ENCODE data around the gene EPS15.
"Not testable (repeated sequence)": the region's sequence is repeated elsewhere in the genome, so short reads cannot be mapped to it uniquely, and the experiment has no call there.

Gene EPS15

DNA sequence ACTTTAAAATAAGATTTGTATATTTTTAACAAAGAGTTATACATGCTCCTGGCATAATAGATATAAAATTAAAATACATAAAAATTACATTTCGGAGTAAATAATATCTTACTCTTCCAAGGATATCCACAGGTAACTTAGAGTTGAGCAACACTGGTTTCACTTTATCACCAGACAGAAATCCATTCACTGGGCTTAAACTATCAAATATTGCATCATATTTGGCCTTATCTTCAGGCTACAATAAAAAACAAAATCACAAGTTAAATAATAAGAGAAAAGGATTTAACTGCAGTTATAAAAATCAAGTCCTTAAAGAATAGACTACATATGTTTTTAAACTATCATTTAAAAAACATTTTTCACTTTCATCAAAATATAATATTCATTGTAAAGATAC is 55.5 kb downstream of the EPS15 start:
- no peak for DNase-seq

- DNase-seq, result not testable (repeated sequence)
Measured at GRCh38 chr1:51462289-51462688, 56.8 kb downstream of the EPS15 start.

- DNase-seq, result no peak
Measured at GRCh38 chr1:51454554-51454953, 64.5 kb downstream of the EPS15 start.

DNA sequence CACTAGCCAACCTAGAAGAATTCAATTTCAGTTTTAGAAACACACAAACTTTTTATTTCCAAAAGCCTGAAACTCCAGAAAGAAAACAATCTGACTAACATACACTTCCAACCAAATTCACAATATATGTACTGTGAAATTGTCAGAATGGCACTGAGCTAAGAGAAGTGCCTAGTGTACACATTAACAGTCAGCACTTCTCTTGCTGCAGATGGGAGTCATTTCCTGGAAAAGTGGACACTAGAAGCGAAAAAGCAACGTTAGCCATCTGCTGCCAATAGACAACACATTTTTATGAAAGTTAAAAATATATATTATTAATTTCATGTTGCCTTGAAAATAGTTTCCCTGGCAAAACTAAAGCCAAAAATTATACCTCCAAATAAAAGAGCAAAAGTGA is 66.1 kb downstream of the EPS15 start:
- no peak for DNase-seq

DNA sequence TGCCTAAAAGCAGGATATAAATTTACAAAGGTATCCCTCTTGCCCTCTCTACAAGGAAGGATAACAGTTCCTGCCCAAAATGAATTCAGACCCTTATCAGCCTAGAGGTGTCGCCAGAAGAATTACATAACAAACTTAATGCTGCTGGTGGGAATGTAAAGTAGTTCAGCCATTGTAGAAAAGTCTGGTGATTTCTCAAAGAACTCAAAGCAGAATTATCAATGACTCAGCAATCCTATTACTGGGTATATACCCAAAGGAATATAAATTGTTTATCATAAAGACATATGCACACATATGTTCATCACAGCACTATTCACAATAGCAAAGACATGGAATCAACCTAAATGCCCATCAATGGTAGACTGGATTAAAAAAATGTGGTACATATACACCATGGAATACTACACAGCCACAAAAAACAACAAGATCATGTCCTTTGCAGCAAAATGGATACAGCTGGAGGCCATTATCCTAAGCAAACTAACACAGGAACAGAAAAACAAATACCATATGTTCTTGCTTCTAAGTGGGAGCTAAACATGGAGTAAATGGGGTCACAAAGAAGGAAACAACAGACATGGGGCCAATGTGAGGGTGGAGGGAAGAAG is 70.1 kb downstream of the EPS15 start:
- not testable (repeated sequence) for DNase-seq

DNA sequence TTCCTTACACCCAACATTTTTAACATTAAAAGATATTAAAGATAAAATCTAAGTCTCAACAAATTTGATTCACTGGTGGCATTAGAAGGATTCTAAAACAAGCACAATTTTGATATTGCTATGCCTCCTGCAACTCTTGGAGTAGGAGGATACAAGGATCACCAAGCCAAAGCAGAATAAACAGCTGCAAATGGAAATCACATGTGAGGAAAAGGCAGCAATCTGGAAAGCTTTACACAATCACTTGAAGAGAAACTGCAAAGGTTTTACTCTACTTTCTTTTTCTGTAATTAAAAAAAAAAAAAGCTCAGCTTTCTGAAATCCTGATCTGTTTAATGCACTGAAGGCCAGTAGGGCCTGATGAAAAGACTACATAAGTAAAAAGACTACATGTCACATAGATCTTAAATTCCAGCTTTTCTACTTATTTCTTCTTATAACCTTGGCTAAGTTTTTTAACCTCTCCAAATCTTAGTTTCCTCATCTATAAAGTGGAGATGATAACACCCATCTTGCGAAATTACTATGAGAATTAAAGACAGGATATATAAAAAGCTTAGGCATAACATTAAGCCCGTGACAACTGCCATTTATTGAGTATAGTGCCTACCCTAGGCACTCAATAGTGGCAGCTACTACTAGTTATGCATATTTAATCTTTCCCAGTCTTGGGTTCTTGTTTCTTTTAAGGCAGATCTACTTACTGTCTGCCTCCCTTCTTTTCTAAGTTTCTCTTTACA is 73.5 kb downstream of the EPS15 start:
- no peak for DNase-seq

DNA sequence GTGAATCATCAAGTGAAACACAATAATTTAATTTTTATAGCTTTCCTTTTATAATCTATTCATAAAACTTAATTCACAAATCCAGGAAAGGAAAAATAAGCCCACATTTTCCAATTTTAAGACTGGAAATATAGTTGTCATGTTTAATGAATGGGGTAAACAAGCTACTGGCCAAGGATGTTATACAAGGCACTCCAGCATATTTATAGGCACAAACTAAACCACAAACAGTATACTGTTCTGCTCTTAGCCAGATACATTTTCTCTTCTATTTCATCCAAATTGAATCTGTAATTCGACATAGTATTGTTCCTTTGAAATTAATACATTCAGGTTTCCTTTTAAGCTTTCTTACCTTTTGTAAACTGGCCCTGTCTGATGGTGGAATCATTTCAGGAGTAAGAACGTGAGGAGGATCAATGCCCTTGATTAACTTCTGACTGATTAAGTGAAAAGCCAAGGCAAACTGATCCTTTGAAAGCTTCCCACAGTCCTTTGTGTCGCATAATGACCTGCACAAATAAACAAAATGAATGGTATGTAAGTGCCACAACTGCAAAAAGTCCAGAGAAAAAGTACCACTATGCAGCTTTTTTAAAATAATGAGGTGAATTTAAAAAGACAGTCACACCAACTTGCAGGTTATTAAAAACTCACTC is 74.4 kb downstream of the EPS15 start:
- no peak for DNase-seq

DNA sequence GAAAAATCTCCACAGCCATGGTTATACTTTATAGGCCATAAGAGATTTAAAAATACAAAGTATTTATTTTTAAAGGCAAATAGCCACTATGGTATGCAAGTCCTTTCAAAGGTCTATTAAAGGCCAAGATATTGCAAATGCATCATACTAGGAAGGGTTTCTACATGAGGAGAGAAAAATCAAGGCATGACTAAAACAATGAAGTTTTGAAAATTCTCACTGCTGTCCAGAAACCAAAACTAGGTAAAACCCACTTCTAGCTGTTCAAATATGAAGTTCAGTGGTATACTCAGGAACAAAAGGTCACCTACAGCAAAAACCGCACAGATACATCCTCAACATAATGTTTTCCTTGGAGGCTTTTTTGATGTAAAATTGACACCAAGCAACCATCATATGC is 75.0 kb downstream of the EPS15 start:
- DNase-seq, result no peak

- DNase-seq, result no peak
Measured at GRCh38 chr1:51443555-51443954, 75.5 kb downstream of the EPS15 start.

- DNase-seq, result no peak
Measured at GRCh38 chr1:51442616-51443015, 76.5 kb downstream of the EPS15 start.

- DNase-seq, result no peak
Measured at GRCh38 chr1:51442198-51442597, 76.9 kb downstream of the EPS15 start.

GRCh38 chr1:51439895-51440294 is 79.2 kb downstream of the EPS15 start:
- DNase-seq, result no peak

DNA sequence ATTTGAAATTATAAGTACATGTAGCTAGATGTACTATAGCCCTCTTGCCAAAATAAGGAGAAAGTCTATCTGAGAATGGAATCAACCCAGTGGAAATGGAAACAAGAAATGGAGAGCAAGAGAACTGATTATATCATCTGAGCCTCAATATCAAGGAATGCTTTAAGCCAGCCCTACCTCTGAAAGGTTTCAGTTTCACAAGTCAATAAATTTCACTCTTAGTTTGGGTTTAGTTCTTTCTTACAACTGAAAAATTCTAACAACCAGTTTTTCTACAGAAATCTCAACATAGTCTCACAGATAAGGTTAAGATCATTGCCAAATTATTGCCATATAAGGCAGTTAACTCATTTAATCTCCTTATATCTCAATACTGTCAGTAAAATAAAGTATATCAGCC is 80.0 kb downstream of the EPS15 start:
- no peak for DNase-seq

DNA sequence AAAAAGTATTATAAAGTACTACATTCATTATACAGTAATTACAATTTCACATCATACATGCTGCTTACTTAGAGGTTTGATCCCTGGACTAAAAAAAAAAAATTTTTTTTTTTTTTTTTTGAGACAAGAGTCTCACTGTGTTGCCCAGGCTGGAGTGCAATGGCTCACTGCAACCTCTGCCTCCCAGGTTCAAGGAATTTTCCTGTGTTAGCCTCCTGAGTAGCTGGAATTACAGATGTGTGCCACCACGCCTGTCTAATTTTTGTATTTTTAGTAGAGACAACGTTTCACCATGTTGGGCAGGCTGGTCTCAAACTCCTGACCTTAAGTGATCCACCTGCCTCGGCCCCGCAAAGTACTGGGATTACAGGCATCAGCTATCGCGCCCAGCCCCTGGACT is 81.7 kb downstream of the EPS15 start:
- DNase-seq, result not testable (repeated sequence)

DNA sequence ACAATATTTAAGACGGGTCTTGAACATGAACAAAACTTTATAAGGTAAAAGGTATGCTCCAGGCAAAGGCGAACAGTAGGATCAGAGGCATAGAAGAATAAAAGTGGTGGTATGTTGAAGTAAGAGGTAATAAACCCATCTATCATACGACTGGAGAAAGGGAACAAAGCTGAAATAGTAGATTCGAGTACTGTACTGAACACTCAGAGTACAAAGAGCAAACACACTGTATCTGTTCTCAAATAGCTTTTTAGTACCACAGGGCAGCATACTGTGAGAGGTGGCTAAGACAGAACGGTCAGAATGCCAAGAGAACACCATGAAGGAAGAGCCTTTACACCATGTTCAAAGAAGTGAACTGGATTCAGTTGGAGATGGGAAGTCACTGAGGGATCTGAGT is 83.2 kb downstream of the EPS15 start:
- DNase-seq, result no peak

- no peak for DNase-seq
Measured at GRCh38 chr1:51433972-51434510, 85.0 kb downstream of the EPS15 start.

DNA sequence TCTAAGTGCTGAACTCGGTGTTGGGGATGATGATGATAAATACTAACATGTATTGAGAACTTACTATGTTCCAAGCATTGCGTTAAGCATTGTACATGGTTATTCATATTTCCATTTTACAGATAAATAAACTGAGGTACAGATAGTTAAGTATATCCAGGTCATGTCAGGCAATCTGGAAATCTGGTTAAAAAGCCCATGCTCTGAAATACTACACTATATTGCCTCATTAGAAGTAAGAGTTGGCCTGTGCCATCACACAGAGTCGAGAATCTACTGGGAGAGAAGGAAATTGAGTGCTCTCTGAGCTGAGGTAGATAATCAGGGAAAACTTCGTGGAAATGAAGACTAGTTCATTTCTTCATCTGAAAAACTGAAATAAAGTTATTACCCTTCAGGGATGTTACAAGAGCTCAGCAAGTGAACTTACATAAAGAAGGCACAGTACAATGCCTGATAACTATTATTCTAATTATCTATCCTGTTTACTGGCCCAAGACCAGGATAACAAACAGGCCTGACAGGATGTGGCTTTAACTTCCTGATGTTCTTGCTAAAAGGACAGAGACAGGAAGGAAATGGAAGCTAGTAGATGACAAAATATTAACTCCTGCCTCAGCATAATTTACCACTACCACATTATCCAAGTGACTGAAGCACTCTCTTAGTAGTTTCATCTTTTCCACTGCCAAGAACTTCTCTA is 85.6 kb downstream of the EPS15 start:
- no peak for DNase-seq

DNA sequence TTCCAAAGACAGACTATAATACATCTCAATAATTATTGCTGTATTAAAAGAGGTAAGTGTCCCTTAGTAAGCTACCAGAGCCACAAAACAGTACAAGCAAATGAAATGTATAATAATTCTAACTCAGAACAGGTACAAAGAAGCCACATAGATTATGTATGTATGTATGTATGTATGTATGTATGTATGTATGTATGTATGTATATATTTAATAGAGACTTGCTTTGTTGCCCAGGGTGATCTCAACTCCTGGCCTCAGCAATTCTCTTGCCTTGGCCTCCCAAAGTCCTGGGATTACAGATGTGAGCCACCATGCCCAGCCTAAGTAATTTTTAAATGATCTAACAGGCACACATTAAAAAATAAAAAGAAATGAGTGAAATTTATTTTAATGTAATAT is 86.9 kb downstream of the EPS15 start:
- no peak for DNase-seq

- no peak for DNase-seq
Measured at GRCh38 chr1:51427438-51427837, 91.6 kb downstream of the EPS15 start.

DNA sequence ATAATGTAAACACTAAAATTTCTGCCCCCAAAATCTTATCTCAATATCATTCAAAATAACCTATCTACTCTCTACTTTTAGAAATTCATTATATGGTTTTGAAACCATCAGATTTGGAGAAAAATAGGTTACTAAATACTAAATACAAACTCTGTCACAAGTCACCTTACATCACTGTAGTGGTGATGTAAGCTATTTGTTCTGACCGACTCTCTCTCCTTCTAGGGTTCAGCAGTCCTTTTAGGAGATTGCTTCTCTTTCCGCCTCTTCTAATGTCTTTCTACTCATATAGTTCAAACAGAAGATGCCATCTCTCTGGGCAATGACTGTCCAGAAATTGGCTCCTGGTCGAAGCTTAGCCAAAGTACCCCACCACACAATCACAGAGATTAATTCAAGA is 93.1 kb downstream of the EPS15 start:
- DNase-seq, result no peak

DNA sequence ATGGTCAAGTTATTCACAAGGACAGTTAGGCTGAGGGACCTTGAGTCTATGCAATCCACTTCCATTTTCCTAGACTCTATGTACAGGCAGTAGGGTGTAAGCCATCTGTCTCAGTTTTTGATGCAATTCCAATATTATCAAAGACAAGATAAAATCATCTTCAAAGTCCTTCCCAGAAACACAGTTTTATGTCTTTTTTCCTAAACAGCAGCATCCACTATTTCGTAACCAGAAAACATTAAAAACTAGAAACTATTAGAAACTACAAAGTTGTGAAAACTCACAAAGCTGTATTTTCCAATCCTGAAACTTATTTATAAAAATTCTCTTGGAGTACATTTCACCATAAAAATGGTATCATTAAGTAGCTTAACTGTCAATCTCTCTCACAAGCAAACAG is 93.8 kb downstream of the EPS15 start:
- DNase-seq, result no peak

DNA sequence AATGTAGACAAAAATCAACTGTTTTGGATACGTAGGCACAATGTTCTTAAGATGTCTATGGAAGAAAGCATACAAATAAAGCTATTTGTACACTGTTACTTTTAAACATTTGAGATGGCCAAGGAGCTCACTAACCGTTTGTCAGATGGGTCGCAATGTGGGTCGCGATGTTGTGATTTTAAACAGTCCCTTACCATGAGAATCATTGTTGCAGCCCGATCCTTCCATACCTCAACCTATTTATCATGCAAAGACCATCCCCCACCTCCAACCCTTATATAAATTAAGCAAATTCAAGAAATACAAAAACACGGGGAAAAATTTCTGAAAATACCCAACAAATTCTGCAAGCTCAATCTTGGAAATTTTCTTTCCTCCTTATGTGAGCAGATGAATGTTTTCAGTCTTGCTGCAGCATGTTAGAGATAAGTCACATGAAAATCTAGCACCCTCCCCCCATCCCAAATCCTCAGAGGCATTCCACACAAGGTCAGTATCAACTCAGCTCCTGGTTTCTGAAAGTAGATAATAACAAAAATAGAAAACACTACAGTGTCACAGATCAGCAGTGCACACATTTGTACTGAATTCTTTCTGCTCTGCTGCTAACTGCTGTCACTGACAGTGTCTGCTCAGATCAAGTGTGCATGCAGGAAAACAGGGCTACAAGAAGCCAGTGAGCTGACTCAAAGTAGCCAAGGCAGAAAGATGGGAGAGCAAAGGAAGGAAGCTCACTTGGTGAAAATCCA is 95.8 kb downstream of the EPS15 start:
- no peak for DNase-seq

Data from activated T-cell treated with anti-CD3 and anti-CD28 coated beads, Interleukin-2, amount 50 U/mL, for 1 hour (primary cell).